ENCODE measurements around the gene ZNF500.

ZNF500 gene

DNA sequence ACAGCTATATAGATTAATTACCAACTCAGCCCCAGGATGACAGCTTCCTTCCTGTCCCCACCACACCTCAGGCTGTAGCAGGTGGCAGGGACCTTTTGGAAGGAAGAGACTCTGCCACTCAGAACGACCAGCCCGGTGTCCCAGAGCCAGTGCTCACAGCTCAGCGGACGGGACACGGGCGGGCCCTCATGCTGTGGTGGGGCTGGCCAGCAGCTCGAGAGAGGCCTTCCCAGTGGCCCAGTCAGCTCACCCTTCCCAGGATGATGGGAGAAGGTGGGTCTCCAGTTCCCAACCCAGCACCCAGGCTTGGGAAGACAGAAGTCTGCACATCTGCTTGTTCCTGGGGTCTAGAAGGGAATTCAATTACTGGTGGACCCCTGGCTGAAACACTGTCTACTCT is 63.1 kb downstream of the ZNF500 start:
- DNase-seq = no peak

DNA sequence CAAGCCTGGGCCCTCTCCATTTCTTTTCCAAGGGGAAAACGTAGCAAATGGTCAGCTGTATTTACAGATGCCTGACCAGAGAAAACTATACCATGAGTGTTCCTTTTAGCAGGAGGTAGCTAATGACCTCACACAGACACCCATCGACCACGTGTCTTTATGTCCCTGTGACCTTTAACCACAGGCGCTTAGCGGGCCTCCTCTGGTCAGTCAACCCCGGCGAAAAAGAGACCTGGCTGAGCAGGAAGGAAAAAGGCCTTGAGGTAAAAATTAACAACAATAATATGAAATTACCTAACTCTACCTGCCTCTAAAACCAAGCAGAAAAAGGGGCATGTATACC is 64.5 kb downstream of the ZNF500 start:
- DNase-seq = no peak

DNA sequence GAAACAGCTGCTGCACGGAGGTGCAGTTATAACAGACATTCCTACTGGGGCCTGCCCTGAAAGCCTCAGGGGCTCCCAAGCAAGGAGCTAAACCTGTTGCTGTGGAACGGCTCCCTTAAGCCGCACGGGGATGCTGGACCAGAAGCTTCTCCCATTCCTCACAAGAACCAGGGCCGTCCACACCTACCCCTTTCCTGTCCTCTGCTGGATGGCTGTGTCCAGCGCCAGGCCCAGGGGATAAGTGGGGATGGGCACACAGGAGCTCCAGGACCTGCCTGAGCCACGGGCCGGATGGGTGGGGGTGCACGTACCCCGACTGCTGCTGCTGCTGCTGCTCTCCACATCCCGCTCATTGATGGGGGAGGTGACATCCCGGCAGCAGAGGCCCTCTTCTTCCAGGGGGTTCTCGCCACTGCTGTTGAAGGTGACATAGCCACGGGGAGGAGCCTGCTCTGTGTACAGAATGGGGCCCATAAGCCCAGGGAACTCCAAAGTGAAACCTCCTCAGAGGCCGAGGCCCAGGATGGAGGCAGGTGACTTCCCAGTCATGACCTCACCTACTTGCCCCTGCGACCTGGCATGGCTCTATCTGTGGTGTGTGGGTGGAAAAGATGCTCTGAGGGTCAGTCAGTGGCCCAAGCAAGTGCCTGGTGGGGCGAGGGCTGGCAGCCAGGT is 65.0 kb downstream of the ZNF500 start:
- DNase-seq = no peak

DNA sequence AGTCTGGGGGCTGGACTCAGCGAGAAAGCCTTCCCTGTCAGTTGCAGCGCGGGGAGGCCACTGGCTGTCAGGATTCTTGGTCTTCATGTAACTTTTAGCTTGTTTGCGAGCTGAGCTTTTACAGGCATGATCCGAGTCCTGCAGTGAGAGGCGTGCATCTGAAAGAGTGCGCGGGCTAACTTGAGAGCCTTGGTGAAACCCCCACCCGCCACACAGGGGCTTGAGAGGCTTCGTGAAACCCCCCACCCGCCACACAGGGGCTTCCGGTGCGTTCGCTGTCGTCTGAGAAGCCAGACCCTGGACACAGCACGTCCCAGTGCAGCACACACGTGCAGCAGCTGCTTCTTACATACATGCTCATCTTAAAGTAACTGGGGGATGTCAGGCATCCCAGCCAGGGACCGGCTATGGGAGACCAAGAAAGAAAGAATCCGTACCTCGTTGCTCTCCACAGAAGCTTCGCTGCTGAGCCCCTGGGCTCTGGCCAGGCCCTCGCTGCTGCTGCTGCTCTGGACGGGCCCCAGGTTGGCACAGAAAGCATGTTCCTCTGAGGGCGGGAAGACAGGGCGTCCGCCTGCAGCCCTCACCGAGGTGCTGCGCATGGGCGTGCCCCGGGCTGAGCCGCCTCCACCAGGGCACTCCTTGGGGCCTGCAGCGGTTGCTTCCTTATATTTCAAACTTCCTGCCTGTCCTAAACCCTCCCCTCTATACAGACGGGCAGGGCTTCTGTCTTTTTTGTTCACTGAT is 65.8 kb downstream of the ZNF500 start:
- DNase-seq = no peak

DNA sequence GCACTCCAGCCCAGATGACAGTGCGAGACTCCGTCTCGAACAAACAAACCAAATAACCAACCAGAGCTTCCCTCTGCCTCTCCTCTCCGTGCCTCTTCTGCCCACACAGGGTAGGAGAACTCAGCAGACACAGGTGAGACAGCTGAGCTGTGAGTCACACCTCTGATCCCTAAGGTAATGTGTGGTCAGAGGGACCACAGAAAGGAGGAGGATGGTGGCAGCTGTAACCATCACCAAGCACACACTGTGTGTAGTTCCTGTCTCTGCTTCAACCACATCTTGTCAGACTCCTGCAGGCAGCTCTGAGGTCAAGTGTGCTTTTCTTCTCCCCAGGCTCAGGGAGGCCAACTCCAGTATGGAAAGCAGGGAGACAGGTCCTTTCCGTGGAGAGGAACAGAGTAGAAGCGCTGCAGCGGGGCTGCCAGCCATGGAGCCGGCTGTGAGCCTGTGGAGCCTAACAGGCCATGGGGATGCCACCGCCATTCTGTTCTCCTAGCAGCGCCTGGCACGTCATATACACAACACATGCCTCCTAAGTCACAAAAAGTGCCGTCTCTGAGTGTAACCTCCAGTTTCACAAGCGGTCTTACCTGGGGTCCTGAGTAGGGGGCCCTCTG is 66.5 kb downstream of the ZNF500 start:
- DNase-seq = no peak

DNA sequence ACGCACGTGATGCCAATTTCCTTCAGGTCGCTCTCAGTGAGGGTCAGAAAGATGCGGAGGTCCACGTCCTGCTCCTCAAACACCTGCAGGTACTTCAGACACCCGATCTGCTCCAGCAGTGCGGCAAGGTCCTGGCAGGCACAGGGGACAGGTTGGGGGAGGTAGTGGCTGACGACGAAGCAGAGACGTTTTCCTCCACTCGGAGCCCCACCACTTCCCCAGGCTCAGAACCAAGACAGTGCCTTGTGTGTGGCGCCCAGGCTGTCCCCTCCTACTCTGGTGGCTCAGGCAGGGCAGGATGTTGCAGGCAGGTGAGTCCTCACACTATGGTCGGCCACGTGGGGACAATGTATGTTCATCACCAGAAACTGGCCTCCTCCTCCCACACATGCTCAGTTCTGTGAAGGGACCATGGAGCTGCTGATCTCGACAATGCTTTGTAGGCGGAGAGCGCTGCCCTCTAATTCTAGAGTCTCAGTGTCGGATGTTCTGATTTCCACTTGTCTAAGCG is 67.9 kb downstream of the ZNF500 start:
- DNase-seq = no peak

DNA sequence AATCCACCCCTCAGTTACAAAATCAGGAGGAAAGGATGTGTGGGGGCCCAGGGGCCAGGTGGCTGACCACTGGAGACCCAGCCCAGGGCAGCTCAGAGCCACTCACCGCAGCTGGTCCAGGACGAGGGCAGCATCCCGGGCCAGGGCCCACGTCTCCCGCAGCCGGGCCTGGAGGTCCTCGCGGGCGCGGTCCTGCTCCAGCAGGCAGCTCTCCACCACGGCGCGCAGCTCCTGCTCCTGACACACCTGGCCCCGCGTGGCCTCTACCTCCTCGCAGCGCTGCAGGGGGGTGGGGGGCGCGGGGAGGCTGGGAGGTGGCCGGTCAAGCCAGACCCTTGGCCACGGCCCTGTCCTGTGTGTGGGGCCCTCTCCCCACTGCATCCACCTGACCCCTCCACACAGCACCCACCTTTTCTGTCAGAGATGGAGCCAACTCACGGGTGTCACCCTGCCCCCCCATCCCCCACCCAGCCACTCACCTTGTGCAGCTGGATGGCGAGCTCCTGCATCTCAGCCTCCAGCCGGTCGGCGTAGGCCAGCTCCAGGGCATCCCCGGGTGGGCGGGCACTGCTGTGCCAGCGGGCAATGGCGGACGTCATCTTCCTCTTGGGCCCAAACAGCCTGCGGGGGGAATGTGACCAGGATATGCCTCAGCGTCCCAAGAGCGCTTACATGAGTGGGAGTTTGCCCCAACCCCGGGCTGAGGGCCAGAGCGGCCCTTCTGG is 68.5 kb downstream of the ZNF500 start:
- DNase-seq = no peak

Measured in inflammatory macrophage (primary cell).